A549 (cell line): Measurements from ENCODE around the gene PPP2R5C. TPM values are rescaled to one million over a fixed set of nuclear protein-coding genes. Genes with fewer than 3 reads are reported as not detected.

ENCODE experiments used
- ATAC-seq, 2 experiments: fragments of 200-7000 bp in 1 of 2; fragments of >200 bp in 1 of 2; cut with Nextera tagmentation in 1 of 2; cut with Tn5 transposase in 1 of 2; 3 replicates each; pipeline versions ENCODE4 v1.8.0 to v1.9.1; 2018 to 2020; ENCODE audit warnings: mild to moderate bottlenecking in 1 of 2, moderate library complexity in 1 of 2
- CTCF ChIA-PET: fragments of 300-600 bp; sonication (Branson Sonifier 250); formaldehyde crosslinking; extraction: SDS; loops from one replicate; lab custom pipeline; 2021; ENCODE audit warnings: antibody characterized with exemption, inconsistent platforms; lab: Yijun Ruan, JAX
- POLR2A ChIA-PET: fragments of 350-600 bp; formaldehyde crosslinking; extraction: SDS; loops from one replicate; lab custom pipeline; 2021; ENCODE audit warnings: antibody characterized with exemption, inconsistent platforms; lab: Yijun Ruan, JAX
- DNase-seq, 2 experiments: peaks; one replicate each; pipeline versions ENCODE4 v3.0.0 to v3.0.0-alpha.2; 2011 to 2016; ENCODE audit warnings: low read depth in 1 of 2, low spot score in 1 of 2
- FAIRE-seq: peaks from 2 replicates; lab custom pipeline; 2011; peaks lifted over from hg19 to GRCh38; lab: Jason Lieb, UNC
- H3K27ac ChIP-seq, 2 experiments: fragments of >200 bp; sonication (Bioruptor Twin); formaldehyde crosslinking; 3 replicates each; pipeline ENCODE4 v1.5.1; 2016 to 2017
- H3K4me1 ChIP-seq: fragments of >200 bp; sonication (Bioruptor Twin); formaldehyde crosslinking; 3 replicates; pipeline ENCODE4 v1.6.1; 2016
- H3K4me2 ChIP-seq: fragments of >200 bp; sonication (Bioruptor Twin); formaldehyde crosslinking; 3 replicates; pipeline ENCODE4 v1.6.1; 2016
- H3K4me3 ChIP-seq: fragments of >200 bp; sonication (Bioruptor Twin); formaldehyde crosslinking; 3 replicates; pipeline ENCODE4 v1.5.1; 2016
- H3K9me3 ChIP-seq: fragments of >200 bp; sonication (Bioruptor Twin); formaldehyde crosslinking; 3 replicates; pipeline ENCODE4 v1.6.1; 2016
- BHLHE40 ChIP-seq: IDR thresholded peaks from 2 replicates; pipeline ENCODE4 v1.6.1; 2012; ENCODE audit warnings: low read depth, low read length, inconsistent platforms
- CHD2 ChIP-seq: fragments of 150-350 bp; IDR thresholded peaks from 2 replicates; pipeline ENCODE4 v1.6.1; 2014; ENCODE audit warnings: low read length; ENCODE audit not compliant: partially characterized antibody
- CHD4 ChIP-seq: fragments of 200-600 bp; sonication (generic); IDR thresholded peaks from 2 replicates; pipeline ENCODE4 v1.6.1; 2016; ENCODE audit warnings: antibody characterized with exemption, mild to moderate bottlenecking, borderline replicate concordance
- HEYL ChIP-seq: fragments of 250-450 bp; sonication (Bioruptor Pico); IDR thresholded peaks from 2 replicates; pipeline ENCODE4 v1.8.0; 2021; ENCODE audit warnings: mild to moderate bottlenecking, moderate library complexity
- JUNB ChIP-seq: fragments of >200 bp; sonication (Bioruptor Twin); formaldehyde crosslinking; IDR thresholded peaks from 2 replicates; pipeline ENCODE4 v1.6.1; 2016
- KDM1A ChIP-seq: fragments of 200-600 bp; sonication (generic); IDR thresholded peaks from 2 replicates; pipeline ENCODE4 v1.6.1; 2016; ENCODE audit warnings: low read depth, mild to moderate bottlenecking
- MAFK ChIP-seq: fragments of 450-650 bp; IDR thresholded peaks from 2 replicates; pipeline ENCODE4 v1.6.1; 2014; ENCODE audit not compliant: partially characterized antibody
- MAZ ChIP-seq: fragments of 150-350 bp; IDR thresholded peaks from 2 replicates; pipeline ENCODE4 v1.6.1; 2014; ENCODE audit warnings: antibody characterized with exemption, low read depth, low read length, borderline replicate concordance
- NPAS2 ChIP-seq: fragments of 250-450 bp; sonication (Bioruptor Pico); IDR thresholded peaks from 2 replicates; pipeline ENCODE4 v1.8.0; 2022; ENCODE audit warnings: mild to moderate bottlenecking, moderate library complexity, borderline replicate concordance
- NR3C1 ChIP-seq: fragments of >200 bp; sonication (Bioruptor Twin); formaldehyde crosslinking; IDR thresholded peaks from 3 replicates; pipeline ENCODE4 v1.6.1; 2017
- POLR2A ChIP-seq: IDR thresholded peaks from 2 replicates; pipeline ENCODE4 v1.6.1; 2012; ENCODE audit warnings: mild to moderate bottlenecking, low read length
- RAD21 ChIP-seq, 2 experiments: fragments of >200 bp in 1 of 2; sonication (Bioruptor Twin) in 1 of 2; formaldehyde crosslinking in 1 of 2; IDR thresholded peaks in 1 of 2; conservative IDR thresholded peaks in 1 of 2; 2 replicates in 1 of 2; 3 replicates in 1 of 2; pipeline ENCODE4 v1.6.1; 2012 to 2018; ENCODE audit warnings: inconsistent platforms in 1 of 2
- REST ChIP-seq: fragments of 200-600 bp; sonication (generic); IDR thresholded peaks from 2 replicates; pipeline ENCODE4 v1.6.1; 2016; ENCODE audit warnings: antibody characterized with exemption, mild to moderate bottlenecking, moderate library complexity
- RFX5 ChIP-seq: fragments of 450-650 bp; IDR thresholded peaks from 2 replicates; pipeline ENCODE4 v1.7.1; 2014; ENCODE audit warnings: antibody characterized with exemption, mild to moderate bottlenecking, moderate library complexity
- RNF2 ChIP-seq: fragments of 200-600 bp; sonication (generic); IDR thresholded peaks from 2 replicates; pipeline ENCODE4 v1.6.1; 2016; ENCODE audit warnings: low read depth, mild to moderate bottlenecking, antibody characterized with exemption, moderate library complexity, borderline replicate concordance
- ZC3H11A ChIP-seq: fragments of 450-650 bp; IDR thresholded peaks from 2 replicates; pipeline ENCODE4 v1.6.1; 2014; ENCODE audit warnings: antibody characterized with exemption, mild to moderate bottlenecking
- ZFP36 ChIP-seq: fragments of 450-650 bp; IDR thresholded peaks from 2 replicates; pipeline ENCODE4 v1.6.1; 2014; ENCODE audit warnings: borderline replicate concordance; ENCODE audit not compliant: partially characterized antibody
- WGBS: methylation state at CpG from one replicate; pipeline ENCODE4 v1.1.6; 2017; ENCODE audit errors: missing lambda C conversion rate; 5-methylcytosine and 5-hydroxymethylcytosine counted together
- polyA plus RNA-seq, 4 experiments: library from polyadenylated mRNA; depleted of rRNA in 3 of 4; stranded (reverse); fragments of >200 nt; fragmentation: RNase III in 1 of 4; extraction: RNeasy Plus Mini Kit Qiagen cat#74134 plus additional on column Dnase treatment in 1 of 4; gene quantifications; 2 replicates in 3 of 4; 3 replicates in 1 of 4; pipeline ENCODE4 v1.2.3, GENCODE V29; 2011 to 2017
- TF ChIP-seq, protein P1 (sequence below): IDR thresholded peaks from 2 replicates; pipeline ENCODE4 v1.6.1; 2012
- TF ChIP-seq, protein P2 (sequence below): fragments of >200 bp; sonication (Bioruptor Twin); formaldehyde crosslinking; IDR thresholded peaks from 3 replicates; pipeline ENCODE4 v1.6.1; 2016

The PPP2R5C gene
- polyA plus RNA-seq, 2 of the 4 experiments (the other 2 are of a cell fraction), result 74.8 to 150 TPM

DNA sequence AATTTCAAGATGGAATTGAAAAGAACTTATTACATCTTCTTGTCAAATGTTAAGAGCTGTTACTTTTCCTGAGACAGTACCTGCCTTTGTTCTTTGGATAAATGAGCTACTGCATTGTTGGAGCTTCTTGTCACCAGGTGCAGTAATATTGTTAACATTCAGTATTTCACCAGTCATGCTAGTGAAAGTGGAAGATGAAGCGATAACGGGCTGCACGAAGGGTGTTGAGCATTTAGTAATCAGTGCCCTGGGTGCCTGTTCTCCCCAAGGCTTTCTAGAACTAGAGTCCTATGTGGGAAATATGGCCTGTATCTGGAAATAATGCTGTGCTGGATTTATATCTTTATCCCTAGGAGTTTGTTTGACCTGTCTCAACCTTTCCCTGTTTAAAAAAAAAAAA is 83.2 kb downstream of the PPP2R5C start:
- POLR2A ChIA-PET, result no interaction called here
- Histone ChIP-seq H3K27ac (no peak overlapping the region), H3K4me1 (no peaks in the 10 kb centered on the region), H3K4me3 (no peak overlapping the region), H3K9me3 (no peaks in the 10 kb centered on the region), H3K4me2 (no peak overlapping the region)
- DNase-seq (no peak), ATAC-seq (no peak), FAIRE-seq (no peak)
- CTCF ChIA-PET, result interaction anchor here (1.4 to 3.5 kb wide), 6 partner anchors 13 to 74 kb away, joined by 3 to 17 read pairs (median 4); no protein-coding TSS in a partner anchor
- WGBS, result 97% methylated on average over 3 of the region's 3 CpGs
- no peak for TF ChIP-seq RAD21 (conservative IDR thresholded peaks at IDR 0.05 in 1 of 2, IDR thresholded peaks at IDR 0.05 in 1 of 2)
- TF ChIP-seq POLR2A, result no peak
- no peak for TF ChIP-seq ZFP36
- TF ChIP-seq NR3C1, result no peak
- TF ChIP-seq CHD2, result no peak
- no peak for TF ChIP-seq RNF2

DNA sequence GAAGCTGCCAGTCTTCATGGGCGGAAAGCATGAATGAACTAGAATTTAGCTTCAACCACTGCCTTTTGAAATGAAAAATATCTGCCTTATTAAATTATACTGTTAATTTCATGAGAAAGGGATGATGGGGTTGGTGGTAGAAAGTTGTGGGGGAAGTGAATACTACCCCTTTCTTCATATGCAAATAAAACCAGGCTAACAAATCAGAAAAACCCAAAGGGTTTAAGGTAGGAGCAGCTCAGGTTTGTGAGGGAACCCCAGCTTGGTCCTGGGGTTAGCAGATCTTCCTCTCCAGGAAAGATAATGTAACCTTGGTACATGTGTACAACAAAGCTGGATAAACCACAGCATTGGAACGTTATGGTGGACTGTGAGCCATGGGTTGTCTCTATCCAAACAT is 84.0 kb downstream of the PPP2R5C start:
- FAIRE-seq (no peak), ATAC-seq (no peak), DNase-seq (no peak)
- no peaks in the 10 kb centered on the region for H3K4me1 ChIP-seq
- no peak overlapping the region for H3K27ac ChIP-seq
- no peak overlapping the region for H3K4me3 ChIP-seq
- no peaks in the 10 kb centered on the region for H3K9me3 ChIP-seq
- 82% methylated on average over 2 of the region's 2 CpGs for WGBS
- H3K4me2 ChIP-seq, result no peak overlapping the region
- CTCF ChIA-PET, result interaction anchor here (1.3 to 3.5 kb wide), 5 partner anchors 14 to 138 kb away, joined by 3 to 17 read pairs (median 4); no protein-coding TSS in a partner anchor
- TF ChIP-seq MAFK, result no peak
- TF ChIP-seq HEYL (CRISPR knock-in tag), result no peak
- no peak for TF ChIP-seq ZC3H11A
- TF ChIP-seq, protein P1, sequence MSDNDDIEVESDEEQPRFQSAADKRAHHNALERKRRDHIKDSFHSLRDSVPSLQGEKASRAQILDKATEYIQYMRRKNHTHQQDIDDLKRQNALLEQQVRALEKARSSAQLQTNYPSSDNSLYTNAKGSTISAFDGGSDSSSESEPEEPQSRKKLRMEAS, result no peak
- TF ChIP-seq, all 56 proteins: peak for 0
- POLR2A ChIA-PET, result no interaction called here

- H3K4me1 ChIP-seq, result no peaks in the 10 kb centered on the region
- H3K4me2 ChIP-seq, result no peak overlapping the region
- H3K9me3 ChIP-seq, result no peaks in the 10 kb centered on the region
- ChIA-PET CTCF (interaction anchor here (1.3 to 3.5 kb wide), 5 partner anchors 15 to 139 kb away, joined by 3 to 17 read pairs (median 4); no protein-coding TSS in a partner anchor), POLR2A (interaction anchor here (0.6 kb wide), 1 partner anchor 126 kb away, joined by 3 read pairs; no protein-coding TSS in a partner anchor)
- H3K27ac ChIP-seq, result no peak overlapping the region
- ATAC-seq (no peak), DNase-seq (no peak), FAIRE-seq (no peak)
- no peak overlapping the region for H3K4me3 ChIP-seq
- WGBS, result 90% methylated on average over 10 of the region's 10 CpGs
- no peak for TF ChIP-seq MAZ
- TF ChIP-seq RFX5, result no peak
- TF ChIP-seq CHD2, result no peak
- no peak for TF ChIP-seq BHLHE40
- no peak for TF ChIP-seq REST
- TF ChIP-seq, protein P1, result no peak
- no peak for TF ChIP-seq KDM1A
- TF ChIP-seq MAFK, result no peak
- no peak for TF ChIP-seq CHD4
- no peak for TF ChIP-seq JUNB
- TF ChIP-seq NPAS2 (CRISPR knock-in tag), result no peak
- TF ChIP-seq, protein P2, sequence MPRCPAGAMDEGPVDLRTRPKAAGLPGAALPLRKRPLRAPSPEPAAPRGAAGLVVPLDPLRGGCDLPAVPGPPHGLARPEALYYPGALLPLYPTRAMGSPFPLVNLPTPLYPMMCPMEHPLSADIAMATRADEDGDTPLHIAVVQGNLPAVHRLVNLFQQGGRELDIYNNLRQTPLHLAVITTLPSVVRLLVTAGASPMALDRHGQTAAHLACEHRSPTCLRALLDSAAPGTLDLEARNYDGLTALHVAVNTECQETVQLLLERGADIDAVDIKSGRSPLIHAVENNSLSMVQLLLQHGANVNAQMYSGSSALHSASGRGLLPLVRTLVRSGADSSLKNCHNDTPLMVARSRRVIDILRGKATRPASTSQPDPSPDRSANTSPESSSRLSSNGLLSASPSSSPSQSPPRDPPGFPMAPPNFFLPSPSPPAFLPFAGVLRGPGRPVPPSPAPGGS, result no peak
Measured at GRCh38 chr14:101845896-101846295, 84.4 kb downstream of the PPP2R5C start.
